Endothelial cell of umbilical vein (primary cell): ENCODE measurements around the gene CARNS1.
A peak's percentile ranks its signal among the peaks of the same experiment; 100 is the strongest.

Source experiments
- CTCF ChIP-seq, 2 donors: IDR thresholded peaks; 1 replicate in 1 of 2; 2 replicates in 1 of 2; pipeline ENCODE4 v1.5.1; 2011; ENCODE audit warnings: low read length in 2 of 2, mild to moderate bottlenecking in 2 of 2, moderate library complexity in 2 of 2, control low read depth in 1 of 2, inconsistent platforms in 1 of 2, low read depth in 1 of 2; ENCODE audit not compliant: insufficient read depth in 1 of 2; ENCODE audit errors: extremely low read depth in 1 of 2
- EZH2 ChIP-seq: IDR thresholded peaks from 2 replicates; pipeline ENCODE4 v1.6.1; 2012; ENCODE audit warnings: borderline replicate concordance, low read depth, mild to moderate bottlenecking, moderate library complexity, low read length, inconsistent platforms; ENCODE audit not compliant: severe bottlenecking
- GATA2 ChIP-seq: IDR thresholded peaks from 2 replicates; pipeline ENCODE4 v1.7.0; 2011; ENCODE audit warnings: low read depth, mild to moderate bottlenecking, moderate library complexity, mixed read lengths, low read length; ENCODE audit not compliant: insufficient read length, insufficient read depth
- JUN ChIP-seq: IDR thresholded peaks from 2 replicates; pipeline ENCODE4 v1.6.1; 2011; ENCODE audit warnings: borderline replicate concordance, low read depth; ENCODE audit not compliant: insufficient read length, insufficient read depth
- MAX ChIP-seq: IDR thresholded peaks from 2 replicates; pipeline ENCODE4 v1.6.1; 2011; ENCODE audit not compliant: insufficient read depth, insufficient read length
- MYC ChIP-seq: IDR thresholded peaks from one replicate; pipeline ENCODE4 v1.6.1; 2011; ENCODE audit warnings: mild to moderate bottlenecking, low read depth, low read length
- POLR2A ChIP-seq: IDR thresholded peaks from 2 replicates; pipeline ENCODE4 v1.6.1; 2012; ENCODE audit warnings: low read depth, mild to moderate bottlenecking, control low read depth, low read length
- POLR2AphosphoS5 ChIP-seq: IDR thresholded peaks from 2 replicates; pipeline ENCODE4 v1.6.1; 2012; ENCODE audit warnings: low read depth, mild to moderate bottlenecking, control low read depth, low read length, moderate library complexity; ENCODE audit not compliant: insufficient read depth

GRCh38 chr11:67372993-67373647 lies 42.4 kb upstream of the CARNS1 start, which contains the start of gene CLCF1:
- TF ChIP-seq JUN (no peak), CTCF (IDR thresholded peaks at IDR 0.05; ENCODE audit: extremely low read depth in 1 of 2, insufficient read depth in 1 of 2, low read depth in 1 of 2, low read length in 2 of 2) (no peak), EZH2 (no peak), MYC (no peak), MAX (no peak), POLR2A (peak; percentile 72), POLR2AphosphoS5 (no peak), GATA2 (no peak)
